ENCODE measurements around the gene IZUMO4.

DNA sequence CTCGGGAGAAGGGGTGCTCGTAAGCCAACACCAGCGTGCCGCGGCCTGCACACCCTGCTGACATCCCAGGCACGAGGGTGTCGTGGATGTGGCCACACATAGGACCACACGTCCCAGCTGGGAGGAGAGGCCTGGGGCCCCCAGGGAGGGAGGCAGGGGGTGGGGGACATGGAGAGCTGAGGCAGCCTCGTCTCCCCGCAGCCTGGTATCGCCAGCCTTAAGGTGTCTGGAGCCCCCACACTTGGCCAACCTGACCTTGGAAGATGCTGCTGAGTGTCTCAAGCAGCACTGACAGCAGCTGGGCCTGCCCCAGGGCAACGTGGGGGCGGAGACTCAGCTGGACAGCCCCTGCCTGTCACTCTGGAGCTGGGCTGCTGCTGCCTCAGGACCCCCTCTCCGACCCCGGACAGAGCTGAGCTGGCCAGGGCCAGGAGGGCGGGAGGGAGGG, 2.4 kb downstream of the IZUMO4 start:
- TF ChIP-seq REST (IDR thresholded peaks at IDR 0.05; ENCODE audit: low read depth) (no peak), NFIC (IDR thresholded peaks at IDR 0.05) (no peak), CEBPB (IDR thresholded peaks at IDR 0.05) (no peak)

All from Ishikawa (cell line).